Measurements from ENCODE around the gene JMJD8.

DNA sequence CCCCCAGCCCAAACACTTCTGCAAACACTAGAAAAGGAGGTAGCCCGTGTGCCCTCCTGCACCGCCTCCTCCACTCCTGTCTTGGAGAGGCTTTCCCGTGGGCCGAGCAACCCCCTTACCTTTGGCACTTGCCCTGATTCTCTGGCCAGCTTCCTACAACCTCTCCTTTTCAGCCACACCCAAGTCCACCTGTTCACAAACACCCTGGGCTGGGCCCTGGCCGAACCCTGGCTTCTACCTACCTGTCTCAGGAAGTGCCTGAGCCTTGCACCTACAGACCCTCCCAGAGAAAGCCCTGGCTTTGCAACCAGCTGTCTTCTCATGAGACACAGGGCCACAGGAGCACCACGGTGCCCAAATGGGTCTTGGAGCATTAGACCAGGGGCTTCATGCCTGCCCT is 34.8 kb upstream of the JMJD8 start:
- TF ChIP-seq, protein P1, sequence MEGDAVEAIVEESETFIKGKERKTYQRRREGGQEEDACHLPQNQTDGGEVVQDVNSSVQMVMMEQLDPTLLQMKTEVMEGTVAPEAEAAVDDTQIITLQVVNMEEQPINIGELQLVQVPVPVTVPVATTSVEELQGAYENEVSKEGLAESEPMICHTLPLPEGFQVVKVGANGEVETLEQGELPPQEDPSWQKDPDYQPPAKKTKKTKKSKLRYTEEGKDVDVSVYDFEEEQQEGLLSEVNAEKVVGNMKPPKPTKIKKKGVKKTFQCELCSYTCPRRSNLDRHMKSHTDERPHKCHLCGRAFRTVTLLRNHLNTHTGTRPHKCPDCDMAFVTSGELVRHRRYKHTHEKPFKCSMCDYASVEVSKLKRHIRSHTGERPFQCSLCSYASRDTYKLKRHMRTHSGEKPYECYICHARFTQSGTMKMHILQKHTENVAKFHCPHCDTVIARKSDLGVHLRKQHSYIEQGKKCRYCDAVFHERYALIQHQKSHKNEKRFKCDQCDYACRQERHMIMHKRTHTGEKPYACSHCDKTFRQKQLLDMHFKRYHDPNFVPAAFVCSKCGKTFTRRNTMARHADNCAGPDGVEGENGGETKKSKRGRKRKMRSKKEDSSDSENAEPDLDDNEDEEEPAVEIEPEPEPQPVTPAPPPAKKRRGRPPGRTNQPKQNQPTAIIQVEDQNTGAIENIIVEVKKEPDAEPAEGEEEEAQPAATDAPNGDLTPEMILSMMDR (optimal IDR thresholded peaks at IDR 0.05 in 1 of 3, IDR thresholded peaks at IDR 0.05 in 1 of 3, conservative IDR thresholded peaks at IDR 0.05 in 1 of 3; ENCODE audit: extremely low read depth in 1 of 3, insufficient read depth in 2 of 3, low read length in 3 of 3): no peak
- no peak for TF ChIP-seq EZH2 (IDR thresholded peaks at IDR 0.05; ENCODE audit: low read length)

Measured in keratinocyte (primary cell).